ENCODE results near the gene FAM120B.

Gene FAM120B, protein sequence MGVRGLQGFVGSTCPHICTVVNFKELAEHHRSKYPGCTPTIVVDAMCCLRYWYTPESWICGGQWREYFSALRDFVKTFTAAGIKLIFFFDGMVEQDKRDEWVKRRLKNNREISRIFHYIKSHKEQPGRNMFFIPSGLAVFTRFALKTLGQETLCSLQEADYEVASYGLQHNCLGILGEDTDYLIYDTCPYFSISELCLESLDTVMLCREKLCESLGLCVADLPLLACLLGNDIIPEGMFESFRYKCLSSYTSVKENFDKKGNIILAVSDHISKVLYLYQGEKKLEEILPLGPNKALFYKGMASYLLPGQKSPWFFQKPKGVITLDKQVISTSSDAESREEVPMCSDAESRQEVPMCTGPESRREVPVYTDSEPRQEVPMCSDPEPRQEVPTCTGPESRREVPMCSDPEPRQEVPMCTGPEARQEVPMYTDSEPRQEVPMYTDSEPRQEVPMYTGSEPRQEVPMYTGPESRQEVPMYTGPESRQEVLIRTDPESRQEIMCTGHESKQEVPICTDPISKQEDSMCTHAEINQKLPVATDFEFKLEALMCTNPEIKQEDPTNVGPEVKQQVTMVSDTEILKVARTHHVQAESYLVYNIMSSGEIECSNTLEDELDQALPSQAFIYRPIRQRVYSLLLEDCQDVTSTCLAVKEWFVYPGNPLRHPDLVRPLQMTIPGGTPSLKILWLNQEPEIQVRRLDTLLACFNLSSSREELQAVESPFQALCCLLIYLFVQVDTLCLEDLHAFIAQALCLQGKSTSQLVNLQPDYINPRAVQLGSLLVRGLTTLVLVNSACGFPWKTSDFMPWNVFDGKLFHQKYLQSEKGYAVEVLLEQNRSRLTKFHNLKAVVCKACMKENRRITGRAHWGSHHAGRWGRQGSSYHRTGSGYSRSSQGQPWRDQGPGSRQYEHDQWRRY

DNA sequence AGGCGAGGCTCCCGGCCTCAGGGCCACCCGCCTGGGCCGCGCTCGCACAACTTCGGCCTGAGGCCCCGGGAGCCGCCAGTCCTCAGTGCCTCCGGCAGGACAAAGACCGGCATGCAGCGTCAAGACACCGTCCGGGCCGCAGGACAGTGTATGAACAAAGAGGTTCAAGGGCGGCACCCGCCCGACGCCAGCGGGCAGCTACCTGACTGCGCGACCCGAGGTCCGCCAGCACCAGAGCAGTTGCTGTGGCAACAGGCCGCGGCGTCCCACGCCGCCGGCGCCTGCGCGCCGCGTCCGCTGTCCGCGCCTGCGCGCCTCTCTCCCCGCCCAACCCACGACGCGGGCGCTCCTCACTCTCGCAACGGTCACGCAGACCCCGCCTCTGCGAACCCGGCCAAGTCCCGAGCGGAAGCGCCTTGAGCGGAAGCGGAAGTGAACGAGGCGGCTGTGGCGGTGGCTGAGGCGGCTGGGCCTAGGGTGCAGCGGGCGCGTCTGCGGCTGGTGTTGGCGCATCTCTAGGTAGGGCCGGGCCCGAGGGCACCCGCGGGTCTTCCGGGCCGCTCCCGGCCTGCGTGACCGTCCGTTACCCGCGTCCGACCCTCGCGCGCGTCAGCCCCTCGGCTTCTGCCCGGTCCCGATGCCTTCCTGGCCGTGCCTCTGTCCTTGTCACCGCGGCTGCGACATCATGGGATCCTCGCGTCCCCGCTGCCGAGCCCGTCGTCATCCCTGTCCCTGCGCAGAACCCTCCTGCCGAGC lies at the start of gene FAM120B:
FAM120B (plus strand) TSS at position 435 of the 756 bp plus-strand sequence. CDS start 10,633 bp downstream, outside the sequence.
- H3K36me3 ChIP-seq, result peaks cover 3% of the 10 kb centered on the region
- TF ChIP-seq, protein P1, sequence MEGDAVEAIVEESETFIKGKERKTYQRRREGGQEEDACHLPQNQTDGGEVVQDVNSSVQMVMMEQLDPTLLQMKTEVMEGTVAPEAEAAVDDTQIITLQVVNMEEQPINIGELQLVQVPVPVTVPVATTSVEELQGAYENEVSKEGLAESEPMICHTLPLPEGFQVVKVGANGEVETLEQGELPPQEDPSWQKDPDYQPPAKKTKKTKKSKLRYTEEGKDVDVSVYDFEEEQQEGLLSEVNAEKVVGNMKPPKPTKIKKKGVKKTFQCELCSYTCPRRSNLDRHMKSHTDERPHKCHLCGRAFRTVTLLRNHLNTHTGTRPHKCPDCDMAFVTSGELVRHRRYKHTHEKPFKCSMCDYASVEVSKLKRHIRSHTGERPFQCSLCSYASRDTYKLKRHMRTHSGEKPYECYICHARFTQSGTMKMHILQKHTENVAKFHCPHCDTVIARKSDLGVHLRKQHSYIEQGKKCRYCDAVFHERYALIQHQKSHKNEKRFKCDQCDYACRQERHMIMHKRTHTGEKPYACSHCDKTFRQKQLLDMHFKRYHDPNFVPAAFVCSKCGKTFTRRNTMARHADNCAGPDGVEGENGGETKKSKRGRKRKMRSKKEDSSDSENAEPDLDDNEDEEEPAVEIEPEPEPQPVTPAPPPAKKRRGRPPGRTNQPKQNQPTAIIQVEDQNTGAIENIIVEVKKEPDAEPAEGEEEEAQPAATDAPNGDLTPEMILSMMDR (IDR thresholded peaks at IDR 0.05; ENCODE audit: low read depth, low read length), result no peak
- H3K27ac ChIP-seq, result peak within 1 kb of the TSS; percentile 73
- DNase-seq, result peak; percentile 95
- no peaks in the 10 kb centered on the region for H3K27me3 ChIP-seq (ENCODE audit: insufficient read depth, low read depth, severe bottlenecking)
- no peaks in the 10 kb centered on the region for H3K9me3 ChIP-seq (ENCODE audit: severe bottlenecking)
- peak within 1 kb of the TSS; percentile 96 for H3K4me3 ChIP-seq (ENCODE audit: low read depth, low read length)

DNA sequence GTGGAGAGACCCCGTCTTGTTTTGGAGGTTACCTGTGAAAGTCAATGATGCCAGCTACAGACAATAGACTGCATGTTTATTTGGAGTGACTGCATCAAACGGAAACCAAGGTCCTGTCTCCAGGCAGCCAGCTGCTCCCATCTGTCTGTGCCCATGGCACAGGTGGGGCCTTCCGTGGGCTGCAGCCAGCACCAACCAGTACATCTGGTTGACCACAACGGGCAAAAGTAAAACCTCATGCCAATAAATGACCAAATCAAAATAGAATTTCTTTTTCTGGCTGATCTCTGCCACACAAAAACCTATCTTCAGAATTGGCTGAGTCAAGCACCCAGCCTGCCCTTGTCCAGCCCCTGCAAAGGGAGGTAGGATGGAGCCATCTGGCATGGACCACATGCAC lies 49.2 kb upstream of the FAM120B start:
- TF ChIP-seq, protein P1 (IDR thresholded peaks at IDR 0.05; ENCODE audit: low read depth, low read length), result no peak
- Histone ChIP-seq H3K27ac (no peak overlapping the region), H3K4me3 (ENCODE audit: low read depth, low read length) (no peak overlapping the region), H3K27me3 (ENCODE audit: insufficient read depth, low read depth, severe bottlenecking) (peaks cover 27% of the 10 kb centered on the region), H3K9me3 (ENCODE audit: severe bottlenecking) (no peaks in the 10 kb centered on the region), H3K36me3 (no peaks in the 10 kb centered on the region)
- no peak for DNase-seq

DNA sequence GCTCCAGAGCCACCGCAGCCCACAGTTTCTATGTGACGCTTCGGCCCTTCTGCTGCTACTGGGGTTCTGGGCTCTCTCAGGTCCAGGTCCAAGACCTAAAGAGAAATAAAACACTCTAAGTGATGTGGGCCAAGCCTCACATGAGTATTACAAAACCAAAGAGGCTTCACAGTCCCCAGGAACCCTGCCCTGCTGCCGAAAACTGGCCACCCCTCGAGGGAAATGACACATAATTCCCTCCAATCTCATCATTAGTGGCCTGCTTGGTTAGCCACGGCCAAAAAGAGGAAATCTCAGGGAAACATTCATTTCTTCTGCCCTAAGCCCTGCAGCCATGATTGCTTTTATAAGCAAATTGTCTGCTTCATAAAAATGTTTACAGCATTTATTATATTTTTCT lies 48.2 kb upstream of the FAM120B start:
- no peak for DNase-seq
- Histone ChIP-seq H3K27ac (no peak overlapping the region), H3K36me3 (no peaks in the 10 kb centered on the region), H3K4me3 (ENCODE audit: low read depth, low read length) (no peak overlapping the region), H3K27me3 (ENCODE audit: insufficient read depth, low read depth, severe bottlenecking) (peaks cover 19% of the 10 kb centered on the region), H3K9me3 (ENCODE audit: severe bottlenecking) (no peaks in the 10 kb centered on the region)
- TF ChIP-seq, protein P1 (IDR thresholded peaks at IDR 0.05; ENCODE audit: low read depth, low read length), result no peak

DNA sequence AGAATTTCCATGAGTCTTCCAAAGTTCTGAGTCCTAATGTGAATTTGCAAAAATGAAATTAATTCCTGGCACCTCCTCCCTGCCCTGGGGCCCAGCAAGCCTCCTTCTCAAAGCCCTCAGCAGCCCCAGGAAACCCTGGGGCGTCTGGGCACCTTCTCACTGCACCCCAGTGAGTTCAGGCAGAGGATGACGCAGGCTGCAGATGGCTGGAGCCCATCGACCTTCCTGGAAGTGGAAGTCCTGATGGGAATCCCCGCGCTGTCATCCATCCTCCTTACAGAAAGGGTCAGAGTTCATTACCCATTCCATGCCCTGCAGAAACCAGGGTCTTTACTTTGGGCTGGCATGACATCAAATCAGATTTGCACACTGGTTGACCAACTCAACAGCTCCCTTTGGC lies 47.3 kb upstream of the FAM120B start:
- Histone ChIP-seq H3K4me3 (ENCODE audit: low read depth, low read length) (no peak overlapping the region), H3K27ac (no peak overlapping the region), H3K27me3 (ENCODE audit: insufficient read depth, low read depth, severe bottlenecking) (peaks cover 11% of the 10 kb centered on the region), H3K9me3 (ENCODE audit: severe bottlenecking) (no peaks in the 10 kb centered on the region), H3K36me3 (no peaks in the 10 kb centered on the region)
- DNase-seq, result no peak
- TF ChIP-seq, protein P1 (IDR thresholded peaks at IDR 0.05; ENCODE audit: low read depth, low read length), result no peak

DNA sequence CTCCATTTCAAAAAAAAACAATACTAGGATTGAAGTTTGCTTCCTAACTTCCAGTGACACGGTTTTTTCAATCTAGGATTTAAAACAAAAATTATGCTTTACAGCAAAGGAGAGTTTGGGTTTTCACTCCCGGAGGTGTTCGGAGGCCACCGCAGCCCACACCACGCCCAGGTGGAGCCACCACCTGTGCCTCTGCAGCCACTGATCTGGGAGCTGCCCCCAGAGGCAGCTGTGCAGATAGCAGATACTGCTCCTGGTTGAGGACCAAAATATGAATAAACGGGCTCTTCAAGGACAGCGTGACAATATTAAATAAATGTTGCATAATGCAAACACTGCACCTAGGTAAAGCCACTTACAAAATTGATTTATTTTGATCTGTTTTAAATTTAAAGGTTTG lies 45.9 kb upstream of the FAM120B start:
- Histone ChIP-seq H3K36me3 (no peaks in the 10 kb centered on the region), H3K4me3 (ENCODE audit: low read depth, low read length) (no peak overlapping the region), H3K27ac (no peak overlapping the region), H3K9me3 (ENCODE audit: severe bottlenecking) (no peaks in the 10 kb centered on the region), H3K27me3 (ENCODE audit: insufficient read depth, low read depth, severe bottlenecking) (no peaks in the 10 kb centered on the region)
- TF ChIP-seq, protein P1 (IDR thresholded peaks at IDR 0.05; ENCODE audit: low read depth, low read length), result peak; percentile 34
- DNase-seq, result no peak

Measured in WERI-Rb-1 (cell line).